ENCODE measurements around the gene USP54.
"Not testable (repeated sequence)": the region's sequence is repeated elsewhere in the genome, so short reads cannot be mapped to it uniquely, and the experiment has no call there.

The USP54 gene

DNA sequence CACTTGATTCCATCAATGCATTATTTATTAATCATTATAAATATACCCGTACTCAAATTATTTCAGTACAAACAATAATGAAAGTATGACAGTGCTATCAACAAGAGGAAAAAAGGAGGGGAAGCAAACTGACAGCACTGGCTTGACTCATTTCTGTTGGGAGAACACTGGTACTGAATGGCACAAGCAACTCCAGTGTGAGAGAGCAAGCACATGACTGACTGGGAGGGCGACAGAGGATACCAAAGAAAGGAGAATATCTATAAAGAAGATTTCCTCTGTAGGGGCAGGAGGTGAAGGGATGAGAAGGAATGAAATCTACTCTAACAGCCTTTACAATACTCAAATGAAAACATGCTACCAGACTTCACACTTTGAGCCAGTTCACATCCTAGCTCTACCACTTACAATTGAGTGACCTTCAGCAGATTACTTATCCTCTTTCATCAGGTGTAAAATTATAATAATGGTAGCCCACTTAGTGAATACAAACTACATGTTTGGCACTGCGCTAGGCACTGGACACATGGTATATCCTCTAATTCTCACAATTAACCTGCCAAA lies 1.5 kb downstream of the USP54 start:
- no peak for DNase-seq (ENCODE audit: low read depth)

GRCh38 chr10:73588656-73589055 lies 2.5 kb downstream of the USP54 start:
- no peak for DNase-seq (ENCODE audit: low read depth)

DNA sequence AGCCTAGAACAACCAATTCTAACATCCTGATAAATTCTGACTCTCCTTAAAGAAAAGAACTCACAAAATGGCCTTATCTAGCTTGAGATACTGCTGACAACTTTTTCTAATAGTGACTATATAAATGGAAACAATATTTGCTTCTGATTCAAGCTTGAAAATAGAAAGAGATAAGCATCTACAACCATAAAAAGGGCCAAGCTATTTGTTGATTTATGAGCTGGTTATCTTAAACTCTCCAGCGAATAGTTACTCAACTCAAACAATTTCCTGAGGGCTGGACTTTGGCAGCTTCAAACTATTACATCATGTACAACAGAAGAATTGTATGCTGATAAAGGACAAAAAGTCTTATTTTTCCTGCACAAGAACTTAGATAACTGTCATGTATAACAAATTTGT lies 4.6 kb downstream of the USP54 start:
- DNase-seq (ENCODE audit: low read depth): peak; percentile 58

- no peak for DNase-seq (ENCODE audit: low read depth)
These were observed 5.8 kb downstream of the USP54 start for GRCh38 chr10:73585327-73585726.

GRCh38 chr10:73584737-73585136 lies 6.4 kb downstream of the USP54 start:
- DNase-seq (ENCODE audit: low read depth): no peak

DNA sequence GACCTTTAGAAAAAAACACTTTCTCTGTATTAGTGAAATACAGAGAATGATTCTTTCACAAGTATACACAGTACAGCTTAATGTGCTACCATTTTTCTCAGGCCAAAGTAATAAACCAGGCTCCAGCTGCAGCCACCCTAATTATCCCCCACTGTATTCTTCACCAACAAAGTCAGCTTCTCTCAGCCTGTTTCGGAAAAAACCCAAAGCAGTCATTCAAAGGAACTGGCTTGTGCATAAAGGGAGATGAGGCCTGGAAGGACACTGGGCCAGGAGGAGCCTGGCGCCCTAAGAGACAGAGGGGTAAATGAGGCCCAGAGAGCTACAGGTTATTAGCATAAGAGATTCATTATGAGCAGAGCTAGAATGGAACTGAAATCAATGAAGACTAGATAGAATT lies 9.2 kb downstream of the USP54 start:
- DNase-seq (ENCODE audit: low read depth): no peak

DNA sequence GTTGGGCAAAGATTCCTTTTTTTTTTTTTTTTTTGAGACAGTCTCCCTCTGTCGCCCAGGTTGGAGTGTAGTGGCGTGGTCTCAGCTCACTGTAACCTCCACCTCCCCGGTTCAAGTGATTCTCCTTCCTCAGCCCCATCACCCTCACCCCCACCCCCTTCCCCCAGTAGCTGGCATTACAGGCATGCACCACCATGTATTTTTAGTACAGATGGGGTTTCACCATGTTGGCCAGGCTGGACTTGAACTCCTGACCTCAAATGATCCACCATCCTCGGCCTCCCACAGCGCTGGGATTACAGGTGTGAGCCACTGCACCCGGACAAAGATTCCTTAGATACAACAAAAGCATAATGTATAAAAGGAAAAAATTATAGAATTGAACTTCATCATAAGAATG lies 12.2 kb downstream of the USP54 start:
- not testable (repeated sequence) for DNase-seq (ENCODE audit: low read depth)

DNA sequence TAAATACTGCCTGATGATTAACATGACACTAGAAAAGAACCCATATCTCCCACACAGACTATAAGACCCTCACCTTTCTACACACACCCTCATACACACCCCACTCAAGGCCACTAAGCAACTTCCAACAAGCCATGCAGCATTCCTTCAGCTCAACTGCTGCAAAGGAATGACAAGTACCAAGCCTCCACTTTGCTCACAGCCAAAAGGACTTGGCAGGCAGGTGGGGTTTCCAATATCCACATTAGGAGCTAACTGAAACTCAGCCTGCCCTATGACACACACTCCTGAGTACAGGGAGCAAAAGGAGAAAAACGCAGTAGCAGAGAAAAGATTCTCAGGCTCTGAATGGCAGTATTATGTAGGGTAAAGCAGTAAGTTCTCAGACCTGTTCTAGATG lies 13.4 kb downstream of the USP54 start:
- DNase-seq (ENCODE audit: low read depth): no peak

- DNase-seq (ENCODE audit: low read depth): no peak
These were observed 14.1 kb downstream of the USP54 start for GRCh38 chr10:73576890-73577591.

GRCh38 chr10:73576178-73576889 lies 14.8 kb downstream of the USP54 start:
- DNase-seq (ENCODE audit: low read depth): peak; percentile 65

- DNase-seq (ENCODE audit: low read depth): not testable (repeated sequence)
These were observed 24.1 kb downstream of the USP54 start for GRCh38 chr10:73567025-73567424.

GRCh38 chr10:73561192-73561591 lies 29.9 kb downstream of the USP54 start:
- DNase-seq (ENCODE audit: low read depth): no peak

- no peak for DNase-seq (ENCODE audit: low read depth)
These were observed 31.6 kb downstream of the USP54 start for GRCh38 chr10:73559590-73559989.

GRCh38 chr10:73556855-73557254 lies 34.3 kb downstream of the USP54 start:
- DNase-seq (ENCODE audit: low read depth): no peak

DNA sequence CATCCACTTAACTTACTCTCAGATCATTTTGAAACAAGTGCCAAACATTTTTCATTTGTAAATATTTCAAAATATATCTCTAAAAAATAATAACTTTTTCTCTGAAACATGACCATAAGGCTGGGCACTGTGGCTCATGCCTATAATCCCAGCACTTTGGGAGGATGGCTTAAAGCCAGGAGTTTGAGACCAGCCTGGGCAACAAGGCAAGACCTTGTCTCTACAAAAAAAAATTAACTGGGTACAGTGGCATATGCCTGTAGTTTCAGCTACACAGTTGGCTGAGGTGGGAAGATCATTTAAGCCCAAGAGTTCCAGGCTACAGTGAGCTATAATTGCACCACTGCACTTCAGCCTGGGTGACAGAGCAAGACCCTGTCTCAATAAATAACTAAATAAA lies 36.4 kb downstream of the USP54 start:
- no peak for DNase-seq (ENCODE audit: low read depth)

GRCh38 chr10:73553761-73554160 lies 37.4 kb downstream of the USP54 start:
- no peak for DNase-seq (ENCODE audit: low read depth)

DNA sequence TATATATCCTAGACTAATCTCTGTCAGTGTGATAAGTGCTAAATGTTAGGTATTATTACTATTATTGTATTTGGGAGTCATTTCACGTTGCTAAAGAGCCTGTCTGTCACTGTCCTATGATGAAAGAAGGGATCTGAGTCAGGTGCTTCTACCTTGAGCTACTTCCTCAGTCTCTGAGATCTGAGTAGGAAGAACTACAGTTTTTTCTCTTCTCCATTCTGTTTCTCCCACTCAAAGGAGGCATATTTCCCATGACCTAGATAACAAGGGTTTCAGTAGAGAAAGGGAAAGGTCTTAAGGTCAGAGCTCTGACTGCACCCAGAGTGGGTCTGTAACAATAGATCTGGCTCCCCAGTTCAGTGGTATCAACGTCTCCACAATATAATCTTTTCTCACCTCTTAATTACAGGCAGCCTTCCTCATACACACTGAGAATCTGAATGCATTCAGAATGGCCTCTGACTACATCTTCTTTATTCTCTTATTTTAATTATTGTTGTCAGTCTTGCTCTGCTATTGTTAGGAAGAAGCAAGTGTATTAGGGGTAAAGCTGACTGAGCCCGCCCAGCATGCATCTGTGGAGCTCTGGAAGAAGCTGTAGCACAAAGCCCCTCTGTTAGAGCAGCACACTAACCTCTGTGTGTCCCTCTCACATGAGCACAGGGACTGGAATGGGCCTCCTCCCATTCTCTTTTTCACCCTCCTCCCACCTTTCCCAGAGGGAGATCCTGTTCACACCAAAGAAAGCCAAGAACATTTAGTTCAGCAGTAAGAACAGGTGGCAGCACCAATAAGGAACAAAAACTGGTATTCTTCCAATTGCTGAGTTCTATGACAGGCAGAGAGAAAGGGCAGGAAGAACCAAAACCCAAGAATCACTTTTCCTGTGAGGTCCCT lies 38.1 kb downstream of the USP54 start:
- no peak for DNase-seq (ENCODE audit: low read depth)

GRCh38 chr10:73551515-73551914 lies 39.6 kb downstream of the USP54 start:
- DNase-seq (ENCODE audit: low read depth): no peak

- DNase-seq (ENCODE audit: low read depth): no peak
These were observed 45.8 kb downstream of the USP54 start for GRCh38 chr10:73545357-73545756.

DNA sequence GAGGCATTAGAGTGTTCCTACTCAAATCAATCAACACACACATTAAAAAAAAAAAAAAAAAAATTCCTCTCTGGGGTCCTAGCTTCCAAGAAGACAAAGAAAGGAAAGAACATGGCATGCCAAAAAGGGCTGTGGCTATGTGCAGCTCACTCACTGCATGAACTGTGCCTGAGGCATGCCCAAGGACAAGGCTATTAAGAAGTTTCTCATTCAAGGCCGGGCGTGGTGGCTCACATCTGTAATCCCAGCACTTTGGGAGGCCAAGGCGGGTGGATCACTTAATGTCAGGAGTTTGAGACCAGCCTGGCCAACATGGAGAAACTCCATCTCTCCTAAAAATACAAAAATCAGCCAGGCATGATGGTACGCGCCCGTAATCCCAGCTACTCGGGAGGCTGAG lies 53.4 kb downstream of the USP54 start:
- DNase-seq (ENCODE audit: low read depth): no peak

DNA sequence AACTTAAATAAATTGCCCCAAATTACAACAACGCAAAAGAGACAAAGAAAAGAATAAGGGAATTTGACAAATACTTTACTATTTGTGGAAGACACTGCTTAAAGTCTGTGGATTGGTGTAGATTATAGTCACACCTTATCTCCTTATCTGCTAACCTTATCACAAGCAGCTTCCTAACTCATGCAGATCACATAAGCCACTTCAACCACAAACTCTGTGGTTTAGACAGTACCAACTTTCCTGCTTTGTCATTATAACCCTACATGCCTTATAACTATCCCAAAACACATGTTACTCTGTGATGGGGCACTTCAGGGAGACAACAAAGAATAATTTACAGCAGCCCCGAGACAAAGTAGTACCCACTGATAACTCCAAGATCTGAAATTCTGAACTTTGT lies 53.9 kb downstream of the USP54 start:
- no peak for DNase-seq (ENCODE audit: low read depth)

DNA sequence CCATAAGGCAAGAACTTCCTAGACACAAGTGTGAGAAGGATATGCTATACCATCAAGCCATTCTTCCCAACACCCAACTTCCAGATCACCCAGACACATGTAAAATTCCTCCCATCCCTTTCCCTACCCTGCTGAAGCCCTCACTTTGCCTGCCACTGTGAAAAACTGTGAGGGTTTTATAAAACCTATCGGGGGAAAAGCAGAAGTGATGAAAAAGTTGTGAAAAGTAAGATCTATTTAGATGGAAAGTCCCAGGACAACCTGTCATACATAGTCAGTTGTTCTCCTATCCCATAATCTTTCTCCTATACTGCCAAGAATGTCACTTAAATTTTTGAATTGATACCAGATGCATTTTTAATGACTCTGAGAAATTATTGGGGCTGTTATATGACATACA lies 56.3 kb downstream of the USP54 start:
- DNase-seq (ENCODE audit: low read depth): no peak

Data from GM04503 (cell line).